Tibial nerve (tissue), 4 donors: ENCODE data around the gene RAB11FIP5. TPM values are rescaled to one million over a fixed set of nuclear protein-coding genes. Genes with fewer than 3 reads are reported as not detected.
A peak's percentile ranks its signal among the peaks of the same experiment; 100 is the strongest.

Source experiments
- DNase-seq, 2 donors: peaks; one replicate each; pipeline ENCODE4 v3.0.0-alpha.2; 2019; ENCODE audit warnings: low spot score in 2 of 2
- H3K27ac ChIP-seq, 4 donors: fragments of 200-600 bp; sonication (generic) in 3 of 4; one replicate each; pipeline ENCODE4 v1.5.1; 2017 to 2019; ENCODE audit warnings: mild to moderate bottlenecking in 1 of 4
- H3K27me3 ChIP-seq, 2 donors: fragments of 200-600 bp; sonication (generic) in 1 of 2; one replicate each; pipeline versions ENCODE4 v1.5.1 to v1.6.0; 2017 to 2019
- H3K36me3 ChIP-seq, 3 donors: fragments of 200-600 bp; sonication (generic); one replicate each; pipeline ENCODE4 v1.5.1; 2018 to 2019
- H3K4me1 ChIP-seq, 4 donors: fragments of 200-600 bp; sonication (generic) in 3 of 4; one replicate each; pipeline ENCODE4 v1.5.1; 2017 to 2019
- H3K4me3 ChIP-seq, 4 donors: fragments of 200-600 bp; sonication (generic) in 3 of 4; one replicate each; pipeline ENCODE4 v1.5.1; 2017 to 2019; ENCODE audit warnings: mild to moderate bottlenecking in 1 of 4, moderate library complexity in 1 of 4
- H3K9me3 ChIP-seq, 4 donors: fragments of 200-600 bp; sonication (generic) in 3 of 4; one replicate each; pipeline ENCODE4 v1.5.1; 2017 to 2019
- EP300 ChIP-seq, 2 donors: sonication (generic); formaldehyde crosslinking; IDR thresholded peaks; one replicate each; pipeline ENCODE4 v1.6.1; 2017; ENCODE audit warnings: antibody characterized with exemption in 2 of 2, mild to moderate bottlenecking in 1 of 2
- POLR2A ChIP-seq, 2 donors: fragments of 450-650 bp; IDR thresholded peaks; one replicate each; pipeline ENCODE4 v1.6.1; 2017; ENCODE audit warnings: antibody characterized with exemption in 2 of 2, mild to moderate bottlenecking in 2 of 2, moderate library complexity in 2 of 2
- WGBS, 2 donors: methylation state at CpG; one replicate each; pipeline ENCODE4 v1.1.5; 2018; 5-methylcytosine and 5-hydroxymethylcytosine counted together
- total RNA-seq, 4 donors: library from RNA; depleted of rRNA; stranded (reverse); fragments of >200 nt; gene quantifications; one replicate each; pipeline ENCODE4 v1.1.0, GENCODE V29; 2016
- TF ChIP-seq, protein P1 (sequence below), 5 experiments: fragments of 200-600 bp in 3 of 5; fragments of 450-650 bp in 2 of 5; sonication (generic) in 3 of 5; IDR thresholded peaks; one replicate each; pipeline ENCODE4 v1.5.1; 2016 to 2019; ENCODE audit warnings: antibody characterized with exemption in 5 of 5, mild to moderate bottlenecking in 3 of 5, moderate library complexity in 2 of 5

Gene RAB11FIP5
- total RNA-seq, 4 donors from 2014 or later = 35.7 to 40.4 (median 39.4) TPM

DNA sequence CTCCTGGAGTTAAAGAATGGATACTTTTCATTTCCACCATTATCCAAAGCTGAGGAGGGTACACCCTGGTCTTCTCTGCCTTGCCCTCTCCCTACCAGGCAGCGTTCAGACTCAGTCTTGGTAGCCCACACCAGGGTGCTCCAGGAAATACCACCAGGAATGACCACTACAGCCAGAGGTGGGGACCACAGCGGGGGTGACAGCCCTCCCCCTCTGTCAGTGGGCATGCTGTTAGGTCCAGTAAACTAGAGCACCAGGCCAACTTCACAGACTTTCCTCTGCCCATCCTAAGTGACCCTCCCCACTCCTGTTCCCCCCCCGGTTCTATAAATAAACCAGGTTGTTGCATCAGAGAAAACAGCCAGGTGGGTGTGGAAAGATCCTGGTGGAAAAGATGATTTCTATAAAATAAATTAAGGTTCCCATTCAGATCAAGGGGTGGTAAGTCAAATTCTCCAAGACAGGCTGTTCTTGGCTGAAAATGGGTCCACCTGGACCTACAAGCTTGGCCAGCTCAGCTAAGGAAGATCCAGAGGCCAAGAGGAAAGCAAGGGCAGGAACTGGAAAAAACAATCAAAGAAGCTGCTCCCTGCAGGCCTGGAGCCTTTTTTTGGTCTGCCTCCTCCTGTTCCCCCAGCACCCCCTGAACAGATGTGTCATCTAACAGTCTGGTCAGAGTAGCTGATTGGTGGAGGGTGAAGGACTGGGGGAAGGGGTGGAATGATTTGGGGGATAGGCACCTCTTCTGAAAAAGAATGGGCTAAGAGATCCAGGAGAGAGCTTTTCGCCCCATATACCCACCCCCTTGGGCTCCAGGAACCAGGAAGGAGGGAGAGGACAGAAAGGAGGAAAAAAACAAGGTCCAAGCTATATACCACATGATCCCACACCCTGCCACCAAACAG is 2.3 kb downstream of the RAB11FIP5 start:
- no peak for DNase-seq
- H3K27ac ChIP-seq = peak overlapping the region; percentile 9 to 92 (median 62)
- H3K4me1 ChIP-seq = peaks cover 0 to 72% (median 18%) of the 10 kb centered on the region in 4 donors
- peak overlapping the region in 3 of 4 donors; percentile 8 to 92 (median 86) for H3K4me3 ChIP-seq
- 51 to 75% methylated on average over 4 of the region's 4 CpGs for WGBS, 2 donors
- no peaks in the 10 kb centered on the region for H3K36me3 ChIP-seq
- TF ChIP-seq EP300 (IDR thresholded peaks at IDR 0.05) = no peak
- TF ChIP-seq, protein P1, sequence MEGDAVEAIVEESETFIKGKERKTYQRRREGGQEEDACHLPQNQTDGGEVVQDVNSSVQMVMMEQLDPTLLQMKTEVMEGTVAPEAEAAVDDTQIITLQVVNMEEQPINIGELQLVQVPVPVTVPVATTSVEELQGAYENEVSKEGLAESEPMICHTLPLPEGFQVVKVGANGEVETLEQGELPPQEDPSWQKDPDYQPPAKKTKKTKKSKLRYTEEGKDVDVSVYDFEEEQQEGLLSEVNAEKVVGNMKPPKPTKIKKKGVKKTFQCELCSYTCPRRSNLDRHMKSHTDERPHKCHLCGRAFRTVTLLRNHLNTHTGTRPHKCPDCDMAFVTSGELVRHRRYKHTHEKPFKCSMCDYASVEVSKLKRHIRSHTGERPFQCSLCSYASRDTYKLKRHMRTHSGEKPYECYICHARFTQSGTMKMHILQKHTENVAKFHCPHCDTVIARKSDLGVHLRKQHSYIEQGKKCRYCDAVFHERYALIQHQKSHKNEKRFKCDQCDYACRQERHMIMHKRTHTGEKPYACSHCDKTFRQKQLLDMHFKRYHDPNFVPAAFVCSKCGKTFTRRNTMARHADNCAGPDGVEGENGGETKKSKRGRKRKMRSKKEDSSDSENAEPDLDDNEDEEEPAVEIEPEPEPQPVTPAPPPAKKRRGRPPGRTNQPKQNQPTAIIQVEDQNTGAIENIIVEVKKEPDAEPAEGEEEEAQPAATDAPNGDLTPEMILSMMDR (IDR thresholded peaks at IDR 0.05) = no peak
- no peak for TF ChIP-seq POLR2A (IDR thresholded peaks at IDR 0.05)
- H3K27me3 ChIP-seq = no peaks in the 10 kb centered on the region
- H3K9me3 ChIP-seq = no peaks in the 10 kb centered on the region

DNA sequence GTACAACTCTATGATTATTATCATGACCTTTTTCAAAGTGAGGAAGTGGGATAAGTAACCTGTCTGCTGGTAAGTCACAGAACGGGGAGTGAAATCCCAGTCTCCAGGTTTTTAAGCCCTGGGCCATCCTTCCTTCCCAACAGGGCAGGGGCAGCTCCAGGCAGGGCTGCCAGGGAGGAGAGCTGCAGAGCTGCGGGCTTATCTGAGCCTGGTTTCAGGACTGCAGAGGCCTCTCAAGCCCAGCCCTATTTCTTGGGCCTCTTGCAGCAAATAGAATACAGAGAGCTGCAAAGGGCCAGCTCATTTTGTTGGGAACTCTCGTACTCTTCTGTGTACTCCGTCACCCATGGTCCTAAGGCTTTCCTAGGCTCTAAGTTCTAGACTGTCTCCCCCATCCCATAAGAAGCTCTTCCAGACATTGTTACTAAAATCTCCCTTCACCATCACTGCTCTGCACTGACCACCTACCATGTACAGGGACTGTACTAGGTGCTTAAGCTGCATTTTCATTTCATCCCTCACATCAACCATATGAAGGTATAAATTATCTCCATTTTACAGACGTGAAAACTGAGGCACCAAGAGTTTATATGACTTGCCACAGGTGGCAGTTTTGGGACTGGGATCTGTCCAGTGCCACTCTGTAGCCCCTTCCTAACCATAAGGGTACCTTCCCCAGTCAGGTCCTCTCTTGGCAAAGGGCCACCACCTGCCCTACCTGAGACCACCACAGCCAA is 3.1 kb downstream of the RAB11FIP5 start:
- H3K9me3 ChIP-seq = no peaks in the 10 kb centered on the region
- peak overlapping the region in 2 of 4 donors; percentile 89 to 92 for H3K27ac ChIP-seq
- H3K4me1 ChIP-seq = peaks cover 0 to 78% (median 18%) of the 10 kb centered on the region in 4 donors
- WGBS, 2 donors = 92 to 96% methylated on average over 5 of the region's 5 CpGs
- no peaks in the 10 kb centered on the region for H3K36me3 ChIP-seq
- H3K4me3 ChIP-seq = no peak overlapping the region
- no peaks in the 10 kb centered on the region for H3K27me3 ChIP-seq
- TF ChIP-seq, protein P1 (IDR thresholded peaks at IDR 0.05) = no peak
- no peak for TF ChIP-seq EP300 (IDR thresholded peaks at IDR 0.05)
- no peak for TF ChIP-seq POLR2A (IDR thresholded peaks at IDR 0.05)
- DNase-seq = no peak

DNA sequence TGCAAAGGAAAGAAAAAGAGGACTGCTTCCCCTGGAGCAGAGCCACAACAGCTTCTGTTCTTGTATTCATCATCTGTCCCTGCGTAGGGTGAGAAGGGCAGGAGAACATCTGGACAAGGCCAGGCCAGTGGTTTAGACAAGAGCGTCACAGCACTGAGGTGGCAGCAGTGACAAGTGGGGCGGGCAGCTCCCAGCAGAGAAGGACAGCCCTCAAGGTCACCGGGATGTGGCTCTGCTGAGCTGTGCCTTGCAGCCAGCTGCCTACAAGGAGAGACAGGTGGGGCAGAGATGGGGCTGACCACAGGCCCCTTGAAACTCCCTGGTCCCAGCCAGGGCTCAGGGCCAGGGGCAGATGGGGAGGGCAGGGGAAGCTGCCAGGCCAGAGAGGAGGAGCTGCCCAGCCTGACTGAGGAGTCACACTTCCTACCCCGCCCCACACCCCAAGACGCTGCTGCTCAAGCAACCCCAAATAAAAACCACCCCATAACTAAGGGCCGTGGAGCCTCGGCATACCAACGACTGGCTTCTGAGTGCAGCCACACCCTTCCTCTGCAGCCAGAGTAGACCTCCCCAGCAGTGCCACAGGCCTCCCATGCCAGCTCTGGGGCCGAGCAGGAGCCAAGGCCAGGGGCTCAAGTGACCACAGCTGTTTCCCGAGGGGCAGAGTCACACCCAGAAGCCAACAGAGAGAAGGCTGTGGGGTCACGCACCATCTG is 5.4 kb downstream of the RAB11FIP5 start:
- Histone ChIP-seq H3K9me3 (no peaks in the 10 kb centered on the region), H3K36me3 (no peaks in the 10 kb centered on the region), H3K27ac (peak overlapping the region in 1 of 4 donors; percentile 31), H3K4me3 (no peak overlapping the region), H3K27me3 (no peaks in the 10 kb centered on the region), H3K4me1 (peaks cover 0 to 88% (median 18%) of the 10 kb centered on the region in 4 donors)
- DNase-seq = no peak
- TF ChIP-seq EP300 (IDR thresholded peaks at IDR 0.05) = no peak
- no peak for TF ChIP-seq POLR2A (IDR thresholded peaks at IDR 0.05)
- TF ChIP-seq, protein P1 (IDR thresholded peaks at IDR 0.05) = no peak
- 72 to 90% methylated on average over 4 to 12 of the region's 12 CpGs for WGBS, 2 donors

DNA sequence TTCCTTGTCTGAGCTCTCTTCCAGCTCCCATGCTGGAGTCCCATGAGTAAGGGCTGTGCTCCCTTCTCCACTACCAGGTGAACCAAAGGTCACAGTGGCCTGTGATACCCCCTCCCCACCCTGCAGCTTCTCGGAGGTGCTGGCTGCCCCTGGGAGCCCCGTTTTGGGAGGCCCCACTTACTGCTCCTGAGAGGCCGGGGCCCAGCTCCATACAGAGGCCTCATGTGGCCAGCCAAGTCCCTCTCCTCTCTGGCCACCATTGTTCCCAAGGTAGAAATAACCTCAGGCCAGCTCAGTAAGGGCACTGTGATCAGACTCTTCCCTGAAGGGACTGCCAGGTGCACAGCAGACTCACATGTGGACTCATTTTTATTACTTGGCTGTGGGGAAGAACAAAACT is 6.0 kb downstream of the RAB11FIP5 start:
- no peaks in the 10 kb centered on the region for H3K9me3 ChIP-seq
- WGBS, 2 donors = 80 to 93% methylated on average over 3 of the region's 3 CpGs
- H3K27ac ChIP-seq = peak overlapping the region in 1 of 4 donors; percentile 31
- no peaks in the 10 kb centered on the region for H3K27me3 ChIP-seq
- H3K4me1 ChIP-seq = peaks cover 0 to 89% (median 18%) of the 10 kb centered on the region in 4 donors
- DNase-seq = no peak
- TF ChIP-seq, protein P1 (IDR thresholded peaks at IDR 0.05) = no peak
- no peak for TF ChIP-seq EP300 (IDR thresholded peaks at IDR 0.05)
- no peak for TF ChIP-seq POLR2A (IDR thresholded peaks at IDR 0.05)
- no peak overlapping the region for H3K4me3 ChIP-seq
- no peaks in the 10 kb centered on the region for H3K36me3 ChIP-seq
